WTC11 (cell line): ENCODE measurements around the gene ATP5IF1. TPM values are rescaled to one million over a fixed set of nuclear protein-coding genes. Genes with fewer than 3 reads are reported as not detected.

Experiments
- ATAC-seq: fragments of 200-7000 bp; cut with Tn5 transposase; 2 replicates; pipeline ENCODE4 v1.10.0; 2021; ENCODE audit warnings: mild to moderate bottlenecking, moderate library complexity
- CTCF ChIA-PET: fragments of 300-600 bp; sonication (Branson Sonifier 250); formaldehyde crosslinking; loops from one replicate; lab custom pipeline; 2021; ENCODE audit warnings: antibody characterized with exemption; lab: Charles Lee
- POLR2A ChIA-PET: fragments of 350-600 bp; sonication (Branson Sonifier 250); formaldehyde crosslinking; loops from one replicate; lab custom pipeline; 2021; ENCODE audit warnings: antibody characterized with exemption; lab: Charles Lee
- DNase-seq: peaks from one replicate; pipeline ENCODE4 v3.0.0; 2021; ENCODE audit warnings: low spot score
- H3K27ac Mint-ChIP-seq: 2 replicates; pipeline ENCODE4 v1.8.0; 2021; ENCODE audit warnings: mixed read lengths
- H3K27me3 Mint-ChIP-seq: 2 replicates; pipeline ENCODE4 v1.8.0; 2021; ENCODE audit warnings: low read depth, mild to moderate bottlenecking, moderate library complexity, mixed read lengths
- H3K36me3 Mint-ChIP-seq: 2 replicates; pipeline ENCODE4 v1.8.0; 2021; ENCODE audit warnings: mixed read lengths
- H3K4me1 Mint-ChIP-seq: 2 replicates; pipeline ENCODE4 v1.8.0; 2022; ENCODE audit warnings: mixed read lengths
- H3K4me3 Mint-ChIP-seq: 2 replicates; pipeline ENCODE4 v1.8.0; 2021; ENCODE audit warnings: mild to moderate bottlenecking, moderate library complexity, mixed read lengths
- H3K9me3 Mint-ChIP-seq: 2 replicates; pipeline ENCODE4 v1.8.0; 2021; ENCODE audit warnings: mixed read lengths
- CBFB ChIP-seq: sonication (generic); formaldehyde crosslinking; IDR thresholded peaks from 2 replicates; pipeline ENCODE4 v1.8.1; 2022; ENCODE audit warnings: mild to moderate bottlenecking, low read depth, missing genetic modification reagents
- CDX4 ChIP-seq: fragments of 250-450 bp; sonication (Bioruptor Pico); IDR thresholded peaks from 2 replicates; pipeline ENCODE4 v1.9.0; 2021; ENCODE audit warnings: moderate library complexity, mild to moderate bottlenecking, inconsistent platforms, borderline replicate concordance
- CREM ChIP-seq: sonication (generic); formaldehyde crosslinking; IDR thresholded peaks from 2 replicates; pipeline ENCODE4 v1.8.1; 2022; ENCODE audit warnings: mild to moderate bottlenecking, missing genetic modification reagents, moderate library complexity
- E2F4 ChIP-seq: sonication (generic); formaldehyde crosslinking; IDR thresholded peaks from 2 replicates; pipeline ENCODE4 v1.8.1; 2022; ENCODE audit warnings: low read depth, mild to moderate bottlenecking, moderate library complexity, missing genetic modification reagents, borderline replicate concordance
- E2F5 ChIP-seq: sonication (generic); formaldehyde crosslinking; IDR thresholded peaks from 2 replicates; pipeline ENCODE4 v1.8.1; 2022; ENCODE audit warnings: mild to moderate bottlenecking, moderate library complexity, missing genetic modification reagents
- ELF4 ChIP-seq: sonication (generic); formaldehyde crosslinking; IDR thresholded peaks from 2 replicates; pipeline ENCODE4 v1.8.1; 2022; ENCODE audit warnings: low read depth, mild to moderate bottlenecking, moderate library complexity, missing genetic modification reagents
- EMX1 ChIP-seq: fragments of 250-450 bp; sonication (Bioruptor Pico); IDR thresholded peaks from 2 replicates; pipeline ENCODE4 v1.8.0; 2021; ENCODE audit warnings: mild to moderate bottlenecking
- ERG ChIP-seq: fragments of 250-450 bp; sonication (Bioruptor Pico); IDR thresholded peaks from 2 replicates; pipeline ENCODE4 v1.8.0; 2021; ENCODE audit warnings: mild to moderate bottlenecking
- FOXP4 ChIP-seq: sonication (generic); formaldehyde crosslinking; IDR thresholded peaks from 2 replicates; pipeline ENCODE4 v1.8.0; 2022; ENCODE audit warnings: mild to moderate bottlenecking, missing genetic modification reagents
- HMGXB4 ChIP-seq: sonication (generic); formaldehyde crosslinking; IDR thresholded peaks from 2 replicates; pipeline ENCODE4 v1.8.1; 2023; ENCODE audit warnings: mild to moderate bottlenecking, moderate library complexity, missing genetic modification reagents
- NFATC4 ChIP-seq: fragments of 250-450 bp; sonication (Bioruptor Pico); IDR thresholded peaks from 2 replicates; pipeline ENCODE4 v1.9.0; 2021; ENCODE audit warnings: mild to moderate bottlenecking
- PREB ChIP-seq: sonication (generic); formaldehyde crosslinking; IDR thresholded peaks from 2 replicates; pipeline ENCODE4 v1.8.1; 2022; ENCODE audit warnings: mild to moderate bottlenecking, missing genetic modification reagents, moderate library complexity, borderline replicate concordance
- SMAD3 ChIP-seq: sonication (generic); formaldehyde crosslinking; IDR thresholded peaks from 2 replicates; pipeline ENCODE4 v1.8.0; 2022; ENCODE audit warnings: missing genetic modification reagents, mild to moderate bottlenecking, borderline replicate concordance
- SP1 ChIP-seq: sonication (generic); formaldehyde crosslinking; conservative IDR thresholded peaks from 2 replicates; pipeline ENCODE4 v1.8.1; 2022; ENCODE audit warnings: missing genetic modification reagents
- ZBTB21 ChIP-seq: sonication (generic); formaldehyde crosslinking; IDR thresholded peaks from 2 replicates; pipeline ENCODE4 v1.8.1; 2023; ENCODE audit warnings: mild to moderate bottlenecking, missing genetic modification reagents, borderline replicate concordance
- ZNF263 ChIP-seq: sonication (generic); formaldehyde crosslinking; IDR thresholded peaks from 2 replicates; pipeline ENCODE4 v1.8.1; 2022; ENCODE audit warnings: low read depth, mild to moderate bottlenecking, moderate library complexity, missing genetic modification reagents
- ZNF396 ChIP-seq: fragments of 250-450 bp; sonication (Bioruptor Pico); IDR thresholded peaks from 2 replicates; pipeline ENCODE4 v1.8.0; 2021; ENCODE audit warnings: mild to moderate bottlenecking, moderate library complexity, borderline replicate concordance
- ZSCAN18 ChIP-seq: fragments of 250-450 bp; sonication (Bioruptor Pico); IDR thresholded peaks from 2 replicates; pipeline ENCODE4 v2.1.2; 2022; ENCODE audit warnings: mild to moderate bottlenecking, moderate library complexity
- total RNA-seq: library from RNA; stranded (reverse); gene quantifications from 3 replicates; pipeline ENCODE4 v1.2.3, GENCODE V29; 2021

Gene ATP5IF1
- total RNA-seq, 1 experiment from 2014 or later = 201 TPM

- no peak overlapping the region; the same call in 1 of the 2 replicates for H3K27ac Mint-ChIP-seq
- peaks cover 30% of the 10 kb centered on the region for H3K4me1 Mint-ChIP-seq
- TF ChIP-seq HMGXB4 (CRISPR knock-in tag) (no peak), NFATC4 (CRISPR knock-in tag) (no peak), CREM (CRISPR knock-in tag) (no peak), ERG (no peak), E2F5 (CRISPR knock-in tag) (no peak), PREB (CRISPR knock-in tag) (no peak), ZBTB21 (CRISPR knock-in tag) (no peak), ZNF263 (CRISPR knock-in tag) (no peak), CBFB (CRISPR knock-in tag) (no peak), ELF4 (CRISPR knock-in tag) (no peak), EMX1 (CRISPR knock-in tag) (no peak), SMAD3 (CRISPR knock-in tag) (no peak), SP1 (CRISPR knock-in tag) (no peak), FOXP4 (no peak), E2F4 (no peak), CDX4 (no peak), ZSCAN18 (CRISPR knock-in tag) (no peak), ZNF396 (CRISPR knock-in tag) (no peak)
- ChIA-PET CTCF (interaction anchor here (0.7 to 2.1 kb wide), 2 partner anchors 21 kb away, joined by 4 to 7 read pairs; no protein-coding TSS in a partner anchor), POLR2A (no interaction called here)
- H3K4me3 Mint-ChIP-seq = no peak overlapping the region
- DNase-seq = no peak
- no peak for ATAC-seq
- H3K27me3 Mint-ChIP-seq = no peaks in the 10 kb centered on the region
- no peaks in the 10 kb centered on the region for H3K9me3 Mint-ChIP-seq
- peaks cover 32% of the 10 kb centered on the region for H3K36me3 Mint-ChIP-seq
Measured at GRCh38 chr1:28269529-28269928, 33.6 kb downstream of the ATP5IF1 start.
